ENCODE results near the gene GLMN. TPM values are rescaled to one million over a fixed set of nuclear protein-coding genes. Genes with fewer than 3 reads are reported as not detected.

GLMN gene
- polyA plus RNA-seq, 1 donor (not counting 4 experiments of a cell fraction or from before 2014, with no cell fraction given), result 11.3 TPM

DNA sequence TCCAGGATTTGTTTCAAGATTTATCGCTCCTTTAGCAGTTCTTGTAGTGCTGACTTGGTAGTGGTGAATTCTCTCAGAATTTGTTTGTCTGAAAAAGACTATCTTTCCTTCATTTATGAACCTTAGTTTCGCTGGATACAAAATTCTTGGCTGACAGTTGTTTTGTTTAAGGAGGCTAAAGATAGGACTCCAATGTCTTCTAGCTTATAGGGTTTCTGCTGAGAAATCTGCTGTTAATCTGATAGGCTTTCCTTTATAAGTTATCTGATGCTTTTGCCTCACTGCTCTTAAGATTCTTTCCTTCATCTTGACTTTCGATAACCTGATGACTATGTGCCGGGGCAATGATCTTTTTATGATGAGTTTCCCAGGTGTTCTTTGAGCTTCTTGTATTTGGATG is 29.0 kb upstream of the GLMN start:
- Histone ChIP-seq H3K9me1 (ENCODE audit: control insufficient read depth, extremely low read depth, insufficient read depth, low read length) (no peaks in the 10 kb centered on the region), H3K9ac (ENCODE audit: control insufficient read depth, extremely low read depth, insufficient read depth, low read length) (no peak overlapping the region), H3K79me2 (ENCODE audit: control insufficient read depth, insufficient read depth, low read length) (peaks cover 2% of the 10 kb centered on the region), H3K9me3 (ENCODE audit: control insufficient read depth, low read depth, low read length) (peaks cover 5% of the 10 kb centered on the region), H3K4me2 (ENCODE audit: control insufficient read depth, extremely low read depth, insufficient read depth, low read depth, low read length) (no peak overlapping the region), H3K27ac (ENCODE audit: control insufficient read depth, insufficient read depth, low read length) (no peak overlapping the region), H3K4me3 (ENCODE audit: control insufficient read depth in 2 of 3, extremely low read depth in 1 of 3, insufficient read depth in 2 of 3, low read depth in 1 of 3, low read length in 3 of 3) (no peak overlapping the region), H3K36me3 (ENCODE audit: control insufficient read depth in 2 of 2, extremely low read depth in 1 of 2, insufficient read depth in 2 of 2, low read length in 2 of 2) (peaks cover 0 to 7% of the 10 kb centered on the region in 2 experiments), H3K4me1 (ENCODE audit: control insufficient read depth, extremely low read depth, insufficient read depth, low read length) (peaks cover 22% of the 10 kb centered on the region), H4K20me1 (ENCODE audit: control insufficient read depth, extremely low read depth, insufficient read depth, low read length) (no peaks in the 10 kb centered on the region), H2AFZ (ENCODE audit: control insufficient read depth, low read length) (no peak overlapping the region), H3K27me3 (ENCODE audit: control insufficient read depth, extremely low read depth, insufficient read depth, low read length) (no peaks in the 10 kb centered on the region)
- TF ChIP-seq, protein P1, sequence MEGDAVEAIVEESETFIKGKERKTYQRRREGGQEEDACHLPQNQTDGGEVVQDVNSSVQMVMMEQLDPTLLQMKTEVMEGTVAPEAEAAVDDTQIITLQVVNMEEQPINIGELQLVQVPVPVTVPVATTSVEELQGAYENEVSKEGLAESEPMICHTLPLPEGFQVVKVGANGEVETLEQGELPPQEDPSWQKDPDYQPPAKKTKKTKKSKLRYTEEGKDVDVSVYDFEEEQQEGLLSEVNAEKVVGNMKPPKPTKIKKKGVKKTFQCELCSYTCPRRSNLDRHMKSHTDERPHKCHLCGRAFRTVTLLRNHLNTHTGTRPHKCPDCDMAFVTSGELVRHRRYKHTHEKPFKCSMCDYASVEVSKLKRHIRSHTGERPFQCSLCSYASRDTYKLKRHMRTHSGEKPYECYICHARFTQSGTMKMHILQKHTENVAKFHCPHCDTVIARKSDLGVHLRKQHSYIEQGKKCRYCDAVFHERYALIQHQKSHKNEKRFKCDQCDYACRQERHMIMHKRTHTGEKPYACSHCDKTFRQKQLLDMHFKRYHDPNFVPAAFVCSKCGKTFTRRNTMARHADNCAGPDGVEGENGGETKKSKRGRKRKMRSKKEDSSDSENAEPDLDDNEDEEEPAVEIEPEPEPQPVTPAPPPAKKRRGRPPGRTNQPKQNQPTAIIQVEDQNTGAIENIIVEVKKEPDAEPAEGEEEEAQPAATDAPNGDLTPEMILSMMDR (optimal IDR thresholded peaks at IDR 0.05 in 1 of 3, IDR thresholded peaks at IDR 0.05 in 1 of 3, conservative IDR thresholded peaks at IDR 0.05 in 1 of 3; ENCODE audit: extremely low read depth in 1 of 3, insufficient read depth in 2 of 3, low read length in 3 of 3), result no peak
- TF ChIP-seq EZH2 (IDR thresholded peaks at IDR 0.05; ENCODE audit: low read length), result no peak
- dilution Hi-C loops (cut with MboI; ENCODE audit: extremely low pct_ligation_motif_present, low sequenced_read_pairs), result no loop called here
- no peak for DNase-seq (ENCODE audit: low read depth, low spot score)
- FAIRE-seq, result no peak

DNA sequence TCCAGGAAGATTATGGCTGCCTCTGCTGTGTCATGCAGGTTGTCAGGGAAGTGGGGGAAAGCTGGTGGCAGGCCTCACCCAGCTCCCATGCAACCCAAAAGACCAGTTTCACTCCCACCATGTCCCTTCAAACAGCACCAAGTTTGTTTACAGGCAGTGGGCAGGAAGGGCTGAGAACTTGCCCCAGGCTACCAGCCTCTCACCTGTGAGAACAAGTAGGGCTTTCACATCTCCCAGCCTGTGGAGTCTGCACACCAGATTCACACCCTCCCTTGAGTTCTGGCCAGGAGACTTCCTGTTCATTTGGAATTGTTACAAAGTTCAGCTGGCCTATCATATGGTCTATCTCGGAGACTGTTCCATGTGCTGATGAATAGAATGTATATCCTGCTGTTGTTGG is 27.9 kb upstream of the GLMN start:
- peaks cover 5% of the 10 kb centered on the region for H3K9me3 ChIP-seq (ENCODE audit: control insufficient read depth, low read depth, low read length)
- peak; percentile 45 for DNase-seq (ENCODE audit: low read depth, low spot score)
- H4K20me1 ChIP-seq (ENCODE audit: control insufficient read depth, extremely low read depth, insufficient read depth, low read length), result no peaks in the 10 kb centered on the region
- H3K27ac ChIP-seq (ENCODE audit: control insufficient read depth, insufficient read depth, low read length), result peak overlapping the region; percentile 29
- TF ChIP-seq EZH2 (IDR thresholded peaks at IDR 0.05; ENCODE audit: low read length), result no peak
- TF ChIP-seq, protein P1 (optimal IDR thresholded peaks at IDR 0.05 in 1 of 3, IDR thresholded peaks at IDR 0.05 in 1 of 3, conservative IDR thresholded peaks at IDR 0.05 in 1 of 3; ENCODE audit: extremely low read depth in 1 of 3, insufficient read depth in 2 of 3, low read length in 3 of 3), result no peak
- H3K36me3 ChIP-seq (ENCODE audit: control insufficient read depth in 2 of 2, extremely low read depth in 1 of 2, insufficient read depth in 2 of 2, low read length in 2 of 2), result peaks cover 1 to 7% of the 10 kb centered on the region in 2 experiments
- H3K9ac ChIP-seq (ENCODE audit: control insufficient read depth, extremely low read depth, insufficient read depth, low read length), result no peak overlapping the region
- peak; percentile 89 for FAIRE-seq
- no peaks in the 10 kb centered on the region for H3K27me3 ChIP-seq (ENCODE audit: control insufficient read depth, extremely low read depth, insufficient read depth, low read length)
- dilution Hi-C loops (cut with MboI; ENCODE audit: extremely low pct_ligation_motif_present, low sequenced_read_pairs), result no loop called here
- no peak overlapping the region for H2AFZ ChIP-seq (ENCODE audit: control insufficient read depth, low read length)
- H3K79me2 ChIP-seq (ENCODE audit: control insufficient read depth, insufficient read depth, low read length), result peaks cover 2% of the 10 kb centered on the region
- no peaks in the 10 kb centered on the region for H3K9me1 ChIP-seq (ENCODE audit: control insufficient read depth, extremely low read depth, insufficient read depth, low read length)
- H3K4me3 ChIP-seq (ENCODE audit: control insufficient read depth in 2 of 3, extremely low read depth in 1 of 3, insufficient read depth in 2 of 3, low read depth in 1 of 3, low read length in 3 of 3), result no peak overlapping the region
- peaks cover 22% of the 10 kb centered on the region for H3K4me1 ChIP-seq (ENCODE audit: control insufficient read depth, extremely low read depth, insufficient read depth, low read length)
- H3K4me2 ChIP-seq (ENCODE audit: control insufficient read depth, extremely low read depth, insufficient read depth, low read depth, low read length), result peak overlapping the region; percentile 45
